Left lobe of liver (tissue), 2 donors: Measurements from ENCODE around the gene MAGI3. TPM values are rescaled to one million over a fixed set of nuclear protein-coding genes. Genes with fewer than 3 reads are reported as not detected.
"Not testable (repeated sequence)": the region's sequence is repeated elsewhere in the genome, so short reads cannot be mapped to it uniquely, and the experiment has no call there.

Experiments
- ATAC-seq: fragments of 200-7000 bp; cut with Tn5 transposase; one replicate; pipeline ENCODE4 v1.9.1; 2020; ENCODE audit warnings: mild to moderate bottlenecking, moderate library complexity
- DNase-seq: peaks from one replicate; pipeline ENCODE4 v3.0.0-alpha.2; 2020; ENCODE audit warnings: low spot score
- total RNA-seq: library from RNA; stranded (reverse); gene quantifications from one replicate; pipeline ENCODE4 v1.2.1, GENCODE V29; 2021
- donor health status: DM: no; HTN: no; CAD: no; lungs with moderate emphysema.
- donor health status: DM: no; HTN: yes; CAD: no.

MAGI3 gene
- total RNA-seq, 1 donor from 2014 or later = 12.0 TPM

DNA sequence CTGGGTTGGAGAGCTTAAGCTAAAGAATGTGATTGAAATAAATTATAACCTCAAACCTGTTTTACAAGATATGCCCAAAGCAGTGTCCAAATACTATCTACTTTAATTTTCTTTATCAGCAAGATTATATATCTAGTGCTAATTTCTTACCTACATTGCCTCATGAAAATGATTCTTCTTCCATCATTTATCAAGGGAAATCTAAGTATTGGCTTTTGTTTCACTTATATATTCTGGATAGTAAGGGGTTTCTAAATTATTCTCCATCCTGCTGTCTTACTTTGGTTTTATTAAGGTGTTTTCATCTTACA is 287.8 kb downstream of the MAGI3 start:
- ATAC-seq = no peak
- DNase-seq = no peak

DNA sequence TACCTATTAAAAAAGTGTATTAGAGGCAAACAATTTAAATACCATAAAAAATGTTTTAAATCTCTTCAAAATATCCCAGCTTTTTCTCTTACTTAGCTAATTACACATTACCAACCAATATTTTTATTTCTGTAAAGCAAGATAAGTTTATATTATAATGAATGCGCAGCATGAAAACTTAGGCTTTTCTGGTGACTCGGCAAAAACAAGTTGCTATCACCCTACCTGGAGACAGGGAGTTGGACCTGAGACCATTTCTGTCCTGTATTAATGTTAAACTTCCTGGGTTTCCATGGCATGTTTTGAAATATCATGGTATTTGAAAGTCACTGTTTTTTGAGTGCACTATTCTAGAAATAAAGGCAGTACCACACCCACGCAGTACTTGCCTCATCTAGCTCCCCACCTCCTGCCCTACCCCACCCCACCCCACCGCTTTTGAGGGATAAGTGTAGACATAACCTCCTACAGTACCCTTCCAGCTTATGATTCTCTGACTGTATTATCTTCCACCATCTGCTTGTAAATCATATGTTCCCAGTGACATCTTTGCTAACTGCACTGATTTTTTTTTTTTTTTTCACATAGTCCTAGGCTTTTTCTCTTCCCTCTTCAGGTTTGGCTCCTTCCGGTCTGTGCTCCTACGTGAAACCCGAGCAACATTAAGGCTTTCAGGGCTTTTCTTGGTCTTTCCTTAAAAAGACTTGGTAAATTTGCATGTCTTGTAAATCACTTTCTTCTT is 291.5 kb downstream of the MAGI3 start:
- no peak for DNase-seq
- no peak for ATAC-seq

DNA sequence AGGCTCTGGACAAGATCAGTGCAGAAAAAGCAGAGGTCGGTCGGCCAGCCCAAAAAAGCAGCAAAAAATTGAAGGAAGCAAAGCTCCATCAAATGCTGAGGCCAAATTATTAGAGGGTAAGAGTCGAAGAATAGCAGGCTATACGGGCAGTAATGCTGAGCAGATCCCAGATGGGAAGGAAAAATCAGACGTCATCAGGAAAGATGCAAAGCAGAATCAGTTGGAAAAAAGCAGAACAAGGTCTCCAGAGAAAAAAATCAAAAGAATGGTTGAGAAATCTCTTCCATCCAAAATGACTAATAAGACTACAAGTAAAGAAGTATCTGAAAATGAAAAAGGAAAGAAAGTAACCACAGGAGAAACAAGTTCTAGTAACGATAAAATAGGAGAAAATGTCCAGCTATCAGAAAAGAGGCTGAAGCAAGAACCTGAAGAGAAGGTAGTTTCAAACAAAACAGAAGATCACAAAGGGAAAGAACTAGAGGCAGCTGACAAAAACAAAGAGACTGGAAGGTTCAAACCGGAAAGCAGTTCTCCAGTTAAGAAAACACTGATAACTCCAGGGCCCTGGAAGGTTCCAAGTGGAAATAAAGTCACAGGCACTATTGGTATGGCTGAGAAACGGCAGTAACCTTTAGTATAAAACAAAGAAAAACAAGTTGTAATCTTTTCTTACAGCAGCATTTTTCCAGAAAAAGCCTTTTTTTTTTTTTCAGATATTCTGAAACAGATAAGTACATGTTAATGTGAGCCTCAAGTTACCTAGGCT is 293.3 kb downstream of the MAGI3 start:
- DNase-seq (no peak), ATAC-seq (no peak)

DNA sequence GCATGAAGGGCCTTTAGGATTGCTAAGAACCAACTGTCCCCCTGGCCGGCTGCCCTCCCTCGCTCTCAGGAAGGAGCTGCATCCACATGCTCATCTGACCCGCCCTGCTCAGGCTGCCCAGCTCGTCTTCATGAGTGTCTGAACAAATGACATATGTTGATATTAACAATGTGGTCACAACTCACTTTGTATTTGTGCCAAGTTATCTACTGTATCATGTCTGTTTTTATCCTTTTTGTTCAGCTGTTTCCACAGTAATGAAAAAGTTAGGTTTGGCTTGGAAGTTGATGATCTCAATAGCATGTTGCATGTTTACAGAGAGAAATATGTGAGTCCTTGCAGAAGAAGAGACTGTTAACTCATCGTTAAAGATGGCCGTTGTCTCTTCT is 293.8 kb downstream of the MAGI3 start:
- ATAC-seq (peak; percentile 39), DNase-seq (no peak)

DNA sequence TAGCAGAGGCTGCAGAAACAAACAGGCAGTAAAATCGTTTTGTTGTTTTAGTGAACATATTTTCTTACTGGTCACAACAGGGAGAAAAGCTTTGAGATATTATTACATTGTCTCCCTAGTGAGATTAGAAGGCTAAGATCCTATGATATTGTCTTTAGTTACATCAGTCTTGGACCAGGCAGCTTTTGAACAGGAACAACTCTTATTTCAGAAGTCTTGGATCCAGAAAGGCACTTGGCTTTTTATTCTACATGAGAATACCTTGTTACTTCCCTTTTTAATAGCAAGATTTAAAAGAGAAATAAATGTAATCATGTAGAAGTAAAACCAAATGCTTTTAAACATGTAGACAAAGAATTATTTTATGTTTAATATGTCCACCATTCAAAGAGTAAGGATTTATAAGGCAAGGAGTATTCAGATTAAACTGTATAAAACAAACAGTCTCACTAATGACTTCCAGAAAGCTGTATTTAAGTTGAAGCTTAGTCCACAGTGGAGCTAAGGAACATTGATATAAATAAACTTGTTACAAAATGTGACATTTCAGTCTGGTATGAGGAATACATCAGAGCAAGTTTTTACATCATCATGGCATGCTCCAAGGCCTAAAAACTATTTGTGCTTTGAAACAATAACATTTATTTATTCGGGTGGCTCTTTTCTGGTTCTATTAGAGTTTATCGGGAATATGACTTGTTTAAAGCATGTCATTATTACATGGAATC is 296.7 kb downstream of the MAGI3 start:
- ATAC-seq (no peak), DNase-seq (no peak)

DNA sequence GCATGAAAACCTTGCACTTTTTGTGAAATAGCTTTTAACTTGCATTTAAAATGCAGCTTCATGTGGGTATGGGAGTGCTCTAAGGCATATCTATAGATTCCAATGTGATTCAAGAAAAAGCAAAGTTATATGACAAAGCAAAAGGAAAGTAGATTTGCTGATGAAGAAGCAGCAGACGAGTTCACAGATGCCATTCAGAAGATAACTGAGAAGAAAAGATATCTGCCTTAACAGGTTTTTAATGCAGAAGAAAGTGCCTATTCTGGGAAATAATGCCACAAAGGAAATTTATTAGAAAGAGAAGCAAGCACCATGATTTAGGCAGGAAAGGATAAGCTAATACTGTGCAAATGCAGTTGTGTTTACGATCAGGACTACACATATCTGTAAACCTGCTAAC is 300.9 kb downstream of the MAGI3 start:
- ATAC-seq (no peak), DNase-seq (no peak)

DNA sequence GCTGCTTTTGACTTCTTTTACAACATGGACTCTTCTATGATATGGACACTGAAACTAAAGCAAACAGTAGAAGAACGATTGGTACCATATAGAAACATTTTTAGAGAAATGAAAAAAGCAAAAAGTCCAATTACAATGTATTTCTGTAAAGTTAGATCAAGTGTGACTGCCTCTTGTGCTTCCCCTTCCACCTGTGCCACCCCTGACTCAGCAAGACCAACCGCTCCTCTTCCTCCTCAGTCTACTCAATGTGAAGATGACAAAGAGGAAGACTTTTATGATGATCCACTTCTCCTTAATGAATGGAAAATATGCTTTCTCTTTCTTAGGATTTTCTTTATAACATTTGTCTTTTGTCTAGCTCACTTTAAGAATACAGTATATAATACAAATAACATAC is 302.0 kb downstream of the MAGI3 start:
- DNase-seq = no peak
- no peak for ATAC-seq

DNA sequence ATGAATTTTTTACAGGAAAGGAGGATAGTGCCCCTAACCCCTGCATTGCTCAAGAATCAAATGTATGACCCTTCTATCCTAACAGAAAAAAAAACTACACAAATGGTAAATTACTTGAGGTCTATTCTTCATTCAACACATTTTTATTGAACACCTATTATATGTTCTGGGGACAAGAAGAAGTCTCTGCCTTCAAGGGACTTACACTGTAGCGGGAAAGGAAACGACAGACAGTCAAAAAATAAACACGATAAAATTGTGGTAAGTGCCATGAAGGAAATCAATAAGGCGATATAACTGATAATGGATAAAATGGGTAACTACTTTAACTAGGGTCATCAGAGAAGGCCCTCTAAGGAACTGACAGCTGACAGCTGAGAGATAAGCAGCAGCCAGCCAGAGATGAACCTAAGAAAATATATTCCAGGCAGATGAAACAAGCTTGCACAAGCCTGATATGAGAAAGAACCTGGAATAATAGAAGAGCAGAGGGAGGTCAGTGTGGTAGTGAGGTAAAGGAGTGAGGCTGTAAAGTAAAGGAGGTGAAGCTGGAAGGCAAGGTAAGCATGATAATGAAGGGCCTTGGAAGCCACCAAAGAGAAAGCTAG is 302.6 kb downstream of the MAGI3 start:
- DNase-seq (no peak), ATAC-seq (no peak)

DNA sequence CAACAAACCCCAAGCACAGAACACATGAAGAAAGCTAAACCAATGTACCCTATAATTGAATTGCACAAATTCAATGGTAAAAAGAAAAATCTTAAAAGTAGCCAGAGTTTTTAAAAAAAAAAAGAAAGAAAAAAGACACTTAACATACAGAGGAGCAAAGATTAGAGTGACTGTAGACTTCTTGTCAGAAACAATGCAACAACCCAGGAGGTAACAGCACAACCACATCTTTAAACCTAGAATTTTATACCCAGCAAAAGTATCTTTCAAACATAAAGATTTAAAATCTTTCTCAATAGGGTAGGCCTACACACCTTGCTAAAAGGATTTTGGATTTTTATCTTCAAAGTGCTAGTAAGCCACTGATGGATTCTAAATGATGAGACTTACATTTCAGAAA is 304.6 kb downstream of the MAGI3 start:
- ATAC-seq = no peak
- no peak for DNase-seq

DNA sequence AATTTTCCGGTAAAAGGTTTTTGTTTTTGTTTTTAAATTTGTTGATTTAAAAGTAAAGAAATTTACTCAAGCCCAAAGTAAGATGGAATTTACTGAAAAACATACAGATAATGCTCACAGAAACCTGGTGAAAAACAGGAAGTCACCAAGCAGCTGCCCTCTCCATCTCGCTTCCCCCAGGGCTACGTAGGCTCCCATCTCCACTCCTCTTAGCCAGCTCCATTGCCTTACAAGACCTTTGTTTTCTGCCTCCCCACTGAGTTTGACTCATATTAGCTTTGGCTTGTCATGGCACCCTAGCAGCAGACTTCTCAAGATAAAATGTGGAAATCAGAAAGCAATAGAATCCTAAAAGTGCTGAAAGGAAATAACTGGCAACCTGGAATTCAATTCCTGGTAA is 311.1 kb downstream of the MAGI3 start:
- ATAC-seq = no peak

DNA sequence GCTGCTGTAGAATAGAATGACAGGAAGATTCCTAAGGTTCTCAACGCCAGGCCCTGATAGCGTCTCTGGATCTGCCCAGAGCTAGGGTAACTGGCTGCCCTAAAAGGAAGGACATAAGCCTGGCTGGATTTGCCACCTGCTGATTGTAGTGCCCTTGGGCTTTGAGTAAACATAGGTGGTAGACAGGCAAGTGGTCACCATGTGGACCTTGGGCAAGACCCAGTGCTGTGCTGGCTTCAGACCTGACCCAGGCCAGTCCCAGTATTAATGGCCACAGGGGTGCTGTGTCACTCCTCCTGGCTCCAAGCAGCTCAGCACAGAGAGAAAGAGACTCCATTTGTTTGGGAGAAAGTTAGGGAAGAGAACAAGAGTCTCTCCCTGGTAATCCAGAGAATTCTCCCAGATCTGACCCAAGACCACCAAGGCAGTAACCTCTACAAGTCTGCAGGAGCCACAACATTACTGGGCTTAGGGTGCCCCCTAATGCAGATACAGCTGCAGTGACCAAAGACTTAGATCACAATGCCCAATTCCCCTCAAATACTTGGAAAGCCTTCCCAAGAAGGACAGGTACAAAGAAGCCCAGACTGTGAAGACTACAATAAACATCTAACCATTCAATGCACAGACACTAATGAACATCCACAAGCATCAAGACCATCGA is 324.4 kb downstream of the MAGI3 start:
- DNase-seq = no peak
- peak; percentile 22 for ATAC-seq

More for the DNA sequence above, 311.1 kb downstream of the MAGI3 start:
- DNase-seq = no peak

DNA sequence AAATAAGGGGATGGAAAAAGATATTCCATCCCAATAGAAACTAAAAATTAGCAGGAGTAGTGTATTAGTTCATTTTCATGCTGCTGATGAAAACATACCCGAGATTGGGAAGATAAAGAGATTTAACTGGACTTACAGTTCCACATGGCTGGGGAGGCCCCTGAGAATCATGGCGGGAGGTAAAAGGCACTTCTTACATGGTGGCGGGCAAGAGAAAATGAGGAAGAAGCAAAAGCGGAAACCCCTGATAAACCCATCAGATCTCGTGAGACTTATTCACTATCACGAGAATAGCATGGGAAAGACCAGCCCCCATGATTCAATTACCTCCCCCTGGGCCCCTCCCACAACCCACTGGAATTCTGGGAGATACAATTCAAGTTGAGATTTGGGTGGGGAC is 327.2 kb downstream of the MAGI3 start:
- not testable (repeated sequence) for ATAC-seq, DNase-seq

DNA sequence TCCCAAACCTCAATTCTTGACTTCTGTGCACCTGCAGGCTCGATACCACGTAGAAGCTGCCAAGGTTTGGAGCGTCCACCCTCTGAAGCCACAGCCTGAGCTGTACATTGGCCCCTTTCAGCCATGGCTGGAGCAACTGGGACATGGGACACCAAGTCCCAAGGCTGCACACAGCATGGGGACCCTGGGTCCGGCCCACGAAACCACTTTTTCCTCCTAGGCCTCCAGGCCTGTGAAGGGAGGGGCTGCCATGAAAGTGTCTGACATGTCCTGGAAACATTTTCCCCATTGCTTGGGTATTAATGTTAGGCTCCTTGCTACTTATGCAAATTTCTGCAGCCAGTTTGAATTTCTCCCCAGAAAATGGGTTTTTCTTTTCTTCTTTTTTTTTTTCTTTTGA is 328.3 kb downstream of the MAGI3 start:
- not testable (repeated sequence) for ATAC-seq, DNase-seq

DNA sequence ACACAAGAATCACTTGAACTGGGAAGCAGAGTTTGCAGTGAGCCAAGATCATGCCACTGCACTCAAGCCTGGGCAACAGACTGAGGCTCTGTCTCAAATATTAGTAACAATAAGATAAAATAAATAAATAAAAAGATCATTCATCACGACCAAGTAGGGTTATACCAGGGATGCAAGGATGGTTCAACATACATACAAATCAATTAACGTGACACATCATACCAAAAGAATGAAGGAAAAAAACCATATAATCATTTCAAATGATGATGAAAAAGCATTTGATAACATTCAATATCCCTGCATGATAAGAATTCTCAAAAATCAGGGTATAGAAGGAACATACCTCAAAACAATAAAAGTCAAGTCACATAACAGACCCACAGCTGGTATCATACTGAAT is 330.7 kb downstream of the MAGI3 start:
- no peak for ATAC-seq
- DNase-seq = no peak

DNA sequence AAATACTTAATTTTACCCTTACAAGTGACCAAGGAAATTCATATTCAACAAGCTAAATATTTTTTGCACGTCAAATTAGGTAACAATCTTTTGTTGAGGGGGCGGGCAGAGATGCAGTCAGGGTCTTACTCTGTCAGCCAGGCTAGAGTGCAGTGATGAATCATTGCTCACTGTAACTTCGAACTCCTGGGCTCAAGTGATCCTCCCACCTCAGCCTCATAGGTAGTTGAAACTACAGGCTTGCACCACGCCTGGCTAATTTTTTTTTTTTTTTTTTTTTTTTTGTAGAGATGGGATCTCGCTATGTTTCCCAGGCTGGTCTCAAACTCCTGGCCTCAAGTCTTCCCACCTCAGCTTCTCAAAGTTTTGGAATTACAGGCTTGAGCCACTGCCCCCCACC is 342.5 kb downstream of the MAGI3 start:
- no peak for ATAC-seq
- no peak for DNase-seq

DNA sequence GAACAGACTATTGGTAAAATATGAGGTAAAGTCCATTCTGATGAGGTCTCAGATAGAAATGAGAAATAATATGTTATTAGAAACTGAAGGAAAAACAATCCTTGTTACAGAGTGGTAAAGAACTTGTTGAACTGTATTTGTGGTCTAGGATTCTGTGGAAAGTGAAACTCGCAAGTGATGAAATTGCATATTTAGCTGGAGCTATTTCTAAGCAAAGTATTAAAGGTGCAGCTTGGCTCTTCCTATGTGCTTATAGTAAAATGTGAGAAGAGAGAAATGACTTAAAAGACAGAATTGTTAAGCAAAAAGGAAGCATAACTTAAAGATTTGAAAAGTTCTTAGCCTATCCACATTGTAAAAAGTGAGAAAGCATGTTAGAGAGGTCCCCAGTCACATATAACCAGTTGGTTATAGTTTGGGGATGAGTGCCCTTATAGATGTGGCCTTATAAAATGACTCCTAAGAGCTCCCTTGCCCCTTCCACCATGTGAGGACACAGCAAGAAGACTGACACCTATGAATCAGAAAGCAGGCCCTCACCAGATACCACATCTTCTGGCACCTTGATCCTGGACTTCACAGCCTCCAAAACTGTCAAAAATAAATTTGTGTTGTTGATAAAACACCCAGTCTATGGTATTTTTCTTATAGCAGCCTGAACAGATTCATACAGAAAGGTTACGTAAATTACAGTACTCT is 344.2 kb downstream of the MAGI3 start:
- no peak for DNase-seq
- no peak for ATAC-seq
